Measurements from ENCODE around the gene PSTPIP1.

DNA sequence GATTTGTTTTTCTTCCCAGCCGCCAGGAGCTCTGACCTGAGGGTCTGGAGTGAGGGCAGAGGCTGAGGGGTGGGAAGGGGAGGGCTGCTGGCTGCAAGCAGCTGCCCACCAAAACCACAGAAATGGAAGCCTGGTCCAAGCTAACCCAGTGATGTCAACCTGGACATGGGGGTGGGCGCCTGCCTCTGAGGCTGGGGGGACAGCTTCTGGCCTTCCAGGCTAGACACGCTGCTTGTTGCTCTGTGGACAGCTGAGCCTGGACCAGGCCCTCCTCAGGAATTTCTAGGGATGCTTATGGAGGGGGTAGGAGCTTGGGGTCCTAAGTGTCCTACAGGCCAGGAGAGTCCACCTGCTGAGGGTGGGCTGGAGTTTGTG, 21.4 kb downstream of the PSTPIP1 start:
- TF ChIP-seq, protein P1, sequence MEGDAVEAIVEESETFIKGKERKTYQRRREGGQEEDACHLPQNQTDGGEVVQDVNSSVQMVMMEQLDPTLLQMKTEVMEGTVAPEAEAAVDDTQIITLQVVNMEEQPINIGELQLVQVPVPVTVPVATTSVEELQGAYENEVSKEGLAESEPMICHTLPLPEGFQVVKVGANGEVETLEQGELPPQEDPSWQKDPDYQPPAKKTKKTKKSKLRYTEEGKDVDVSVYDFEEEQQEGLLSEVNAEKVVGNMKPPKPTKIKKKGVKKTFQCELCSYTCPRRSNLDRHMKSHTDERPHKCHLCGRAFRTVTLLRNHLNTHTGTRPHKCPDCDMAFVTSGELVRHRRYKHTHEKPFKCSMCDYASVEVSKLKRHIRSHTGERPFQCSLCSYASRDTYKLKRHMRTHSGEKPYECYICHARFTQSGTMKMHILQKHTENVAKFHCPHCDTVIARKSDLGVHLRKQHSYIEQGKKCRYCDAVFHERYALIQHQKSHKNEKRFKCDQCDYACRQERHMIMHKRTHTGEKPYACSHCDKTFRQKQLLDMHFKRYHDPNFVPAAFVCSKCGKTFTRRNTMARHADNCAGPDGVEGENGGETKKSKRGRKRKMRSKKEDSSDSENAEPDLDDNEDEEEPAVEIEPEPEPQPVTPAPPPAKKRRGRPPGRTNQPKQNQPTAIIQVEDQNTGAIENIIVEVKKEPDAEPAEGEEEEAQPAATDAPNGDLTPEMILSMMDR (IDR thresholded peaks at IDR 0.05; ENCODE audit: poor library complexity, severe bottlenecking) = no peak
- TF ChIP-seq POLR2AphosphoS5 (IDR thresholded peaks at IDR 0.05) = no peak
- TF ChIP-seq, protein P2, sequence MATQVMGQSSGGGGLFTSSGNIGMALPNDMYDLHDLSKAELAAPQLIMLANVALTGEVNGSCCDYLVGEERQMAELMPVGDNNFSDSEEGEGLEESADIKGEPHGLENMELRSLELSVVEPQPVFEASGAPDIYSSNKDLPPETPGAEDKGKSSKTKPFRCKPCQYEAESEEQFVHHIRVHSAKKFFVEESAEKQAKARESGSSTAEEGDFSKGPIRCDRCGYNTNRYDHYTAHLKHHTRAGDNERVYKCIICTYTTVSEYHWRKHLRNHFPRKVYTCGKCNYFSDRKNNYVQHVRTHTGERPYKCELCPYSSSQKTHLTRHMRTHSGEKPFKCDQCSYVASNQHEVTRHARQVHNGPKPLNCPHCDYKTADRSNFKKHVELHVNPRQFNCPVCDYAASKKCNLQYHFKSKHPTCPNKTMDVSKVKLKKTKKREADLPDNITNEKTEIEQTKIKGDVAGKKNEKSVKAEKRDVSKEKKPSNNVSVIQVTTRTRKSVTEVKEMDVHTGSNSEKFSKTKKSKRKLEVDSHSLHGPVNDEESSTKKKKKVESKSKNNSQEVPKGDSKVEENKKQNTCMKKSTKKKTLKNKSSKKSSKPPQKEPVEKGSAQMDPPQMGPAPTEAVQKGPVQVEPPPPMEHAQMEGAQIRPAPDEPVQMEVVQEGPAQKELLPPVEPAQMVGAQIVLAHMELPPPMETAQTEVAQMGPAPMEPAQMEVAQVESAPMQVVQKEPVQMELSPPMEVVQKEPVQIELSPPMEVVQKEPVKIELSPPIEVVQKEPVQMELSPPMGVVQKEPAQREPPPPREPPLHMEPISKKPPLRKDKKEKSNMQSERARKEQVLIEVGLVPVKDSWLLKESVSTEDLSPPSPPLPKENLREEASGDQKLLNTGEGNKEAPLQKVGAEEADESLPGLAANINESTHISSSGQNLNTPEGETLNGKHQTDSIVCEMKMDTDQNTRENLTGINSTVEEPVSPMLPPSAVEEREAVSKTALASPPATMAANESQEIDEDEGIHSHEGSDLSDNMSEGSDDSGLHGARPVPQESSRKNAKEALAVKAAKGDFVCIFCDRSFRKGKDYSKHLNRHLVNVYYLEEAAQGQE (IDR thresholded peaks at IDR 0.05; ENCODE audit: borderline replicate concordance) = no peak
- no peak for TF ChIP-seq EP300 (conservative IDR thresholded peaks at IDR 0.05; ENCODE audit: poor library complexity, severe bottlenecking)
- no peak for TF ChIP-seq MXI1 (conservative IDR thresholded peaks at IDR 0.05; ENCODE audit: poor library complexity, severe bottlenecking)
- TF ChIP-seq EZH2 (IDR thresholded peaks at IDR 0.05; ENCODE audit: borderline replicate concordance, insufficient read depth, low read length, poor library complexity, severe bottlenecking) = no peak
- TF ChIP-seq SMC3 (conservative IDR thresholded peaks at IDR 0.05; ENCODE audit: poor library complexity) = no peak
- no peak for TF ChIP-seq TAF1 (IDR thresholded peaks at IDR 0.05; ENCODE audit: low read depth)

All from neural cell (in vitro differentiated cells).